Measurements from ENCODE around the gene IGF2. TPM values are rescaled to one million over a fixed set of nuclear protein-coding genes. Genes with fewer than 3 reads are reported as not detected.

IGF2 gene
- total and polyA plus RNA-seq, 2 of the 8 experiments (the other 6 are each of a cell fraction or from before 2014, with no cell fraction given), result 0.74 to 1.5 TPM

DNA sequence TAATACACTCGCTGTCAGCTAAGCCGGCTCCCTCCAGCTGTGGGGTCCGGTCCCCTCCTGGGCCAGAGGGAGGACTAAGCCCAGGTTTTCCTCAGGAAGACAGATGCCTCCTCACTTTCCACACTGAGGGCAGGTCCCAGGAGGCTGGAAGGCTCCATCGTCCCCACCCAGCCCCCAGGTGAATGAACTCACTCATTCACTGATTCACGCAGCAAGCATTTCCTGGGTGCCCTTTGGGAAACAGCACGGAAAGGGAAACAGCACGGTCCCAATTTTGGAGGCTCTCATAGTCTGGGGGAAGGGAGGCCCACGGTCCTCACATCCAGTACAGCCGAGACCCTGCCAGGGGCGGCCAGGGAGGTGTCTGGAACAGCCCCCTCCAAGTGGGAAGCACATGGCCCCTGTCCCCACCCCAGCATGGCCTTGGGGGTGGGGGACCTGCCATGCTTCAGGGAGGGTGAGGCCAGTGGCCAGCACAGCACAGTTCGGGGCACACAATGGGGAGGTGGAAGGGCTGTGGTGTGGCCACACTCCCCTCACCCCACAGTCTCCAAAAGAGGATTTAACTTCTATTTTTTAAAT, 41.7 kb upstream of the IGF2 start:
- Histone ChIP-seq H3K4me1 (replicated peaks in 1 of 4; ENCODE audit: control insufficient read depth in 3 of 4, insufficient read depth in 4 of 4, low read length in 3 of 4) (no peaks in the 10 kb centered on the region), H2BK5ac (ENCODE audit: low read depth, low read length) (no peak overlapping the region), H4K8ac (ENCODE audit: extremely low read depth, insufficient read depth, low read length) (no peak overlapping the region; the same call in 1 of the 2 replicates), H2AFZ (ENCODE audit: low read length) (no peak overlapping the region), H2BK120ac (replicated peaks; ENCODE audit: low read depth, low read length) (no peak overlapping the region), H3K36me3 (ENCODE audit: control insufficient read depth in 2 of 4, insufficient read depth in 4 of 4, low read length in 3 of 4) (no peaks in the 10 kb centered on the region), H2BK12ac (ENCODE audit: low read depth, low read length) (no peak overlapping the region), H3K18ac (ENCODE audit: extremely low read depth, low read length) (no peak overlapping the region), H4K20me1 (replicated peaks in 1 of 2; ENCODE audit: control insufficient read depth in 1 of 2, insufficient read depth in 2 of 2, low read length in 2 of 2) (peaks cover 0 to 8% of the 10 kb centered on the region in 2 experiments), H3K4me3 (ENCODE audit: extremely low read depth in 1 of 4, insufficient read depth in 2 of 4, low read depth in 3 of 4, low read length in 4 of 4) (no peak overlapping the region), H2BK15ac (ENCODE audit: low read length) (no peak overlapping the region), H3K14ac (ENCODE audit: insufficient read length) (no peak overlapping the region), H3K9me3 (ENCODE audit: insufficient read depth in 2 of 2, low read depth in 1 of 2, low read length in 1 of 2) (no peaks in the 10 kb centered on the region), H3K27me3 (replicated peaks in 1 of 4; ENCODE audit: control insufficient read depth in 3 of 4, extremely low read depth in 1 of 4, insufficient read depth in 3 of 4, low read length in 3 of 4) (peaks cover 0 to 5% (median 1%) of the 10 kb centered on the region in 4 experiments; a peak in 1 of 7 replicates), H3K79me1 (ENCODE audit: low read depth, low read length) (no peaks in the 10 kb centered on the region), H3K56ac (replicated peaks; ENCODE audit: insufficient read length, low read depth, low read length) (no peak overlapping the region), H2BK20ac (ENCODE audit: low read length) (no peak overlapping the region), H3K79me2 (ENCODE audit: control insufficient read depth in 1 of 2, insufficient read depth in 2 of 2, low read length in 2 of 2) (no peaks in the 10 kb centered on the region), H3K23me2 (ENCODE audit: low read depth, low read length) (no peaks in the 10 kb centered on the region), H3K4ac (replicated peaks; ENCODE audit: insufficient read length, low read depth, low read length) (no peak overlapping the region), H2AK5ac (ENCODE audit: low read depth, low read length) (no peak overlapping the region), H3K4me2 (ENCODE audit: insufficient read depth in 1 of 2, low read depth in 2 of 2, low read length in 2 of 2) (no peak overlapping the region), H4K91ac (replicated peaks; ENCODE audit: insufficient read length, low read length) (no peak overlapping the region), H3K9ac (replicated peaks in 1 of 4; ENCODE audit: extremely low read depth in 1 of 4, low read depth in 3 of 4, low read length in 3 of 4) (no peak overlapping the region), H4K5ac (ENCODE audit: insufficient read length, low read depth, low read length) (no peak overlapping the region), H3K23ac (ENCODE audit: insufficient read length) (no peak overlapping the region), H3K27ac (ENCODE audit: low read depth, low read length) (no peak overlapping the region)
- ChIA-PET POLR2A (ENCODE audit: partially characterized antibody) (no interaction called here), CTCF (ENCODE audit: partially characterized antibody) (interaction anchor here (0.9 to 1.9 kb wide), 4 partner anchors 14 to 650 kb away, joined by 3 to 6 read pairs (median 4); no protein-coding TSS in a partner anchor)
- WGBS, 2 experiments (ENCODE audit: extremely low coverage in 1 of 2, insufficient coverage in 1 of 2, insufficient read length in 1 of 2, insufficient replicate concordance in 2 of 2, low coverage in 1 of 2, low lambda C conversion rate in 2 of 2, missing lambda C conversion rate in 1 of 2), result 95% methylated on average over 10 of the region's 11 CpGs; no CpG with 5 or more reads in 1 of the 2 experiments
- no peak for TF ChIP-seq CHD2 (IDR thresholded peaks at IDR 0.05; ENCODE audit: low read length)
- no peak for FAIRE-seq
- DNase-seq (ENCODE audit: low read depth in 1 of 2, low spot score in 2 of 2), result no peak

Data from H1 (cell line).